HG02759 (cell line): Measurements from ENCODE around the gene TRAPPC2L.

Experiments used
- ATAC-seq: cut with Tn5 transposase; IDR thresholded peaks from one replicate; pipeline ENCODE4 v1.9.1; 2021; ENCODE audit warnings: mild to moderate bottlenecking, moderate library complexity; ENCODE audit not compliant: unreplicated experiment

Gene TRAPPC2L

GRCh38 chr16:88874938-88875599, 18.1 kb downstream of the TRAPPC2L start:
- no peak for ATAC-seq

GRCh38 chr16:88875703-88876234, 18.8 kb downstream of the TRAPPC2L start:
- ATAC-seq: no peak

- no peak for ATAC-seq
These were observed 20.1 kb downstream of the TRAPPC2L start for GRCh38 chr16:88876942-88877526.

- ATAC-seq: no peak
These were observed 20.8 kb downstream of the TRAPPC2L start for GRCh38 chr16:88877564-88878289.

- ATAC-seq: no peak
These were observed 21.4 kb downstream of the TRAPPC2L start for GRCh38 chr16:88878356-88878755.

GRCh38 chr16:88878967-88879787, 22.2 kb downstream of the TRAPPC2L start:
- no peak for ATAC-seq

- ATAC-seq: no peak
These were observed 22.8 kb downstream of the TRAPPC2L start for GRCh38 chr16:88879788-88880055.

- no peak for ATAC-seq
These were observed 23.5 kb downstream of the TRAPPC2L start for GRCh38 chr16:88880226-88881006.

- no peak for ATAC-seq
These were observed 24.2 kb downstream of the TRAPPC2L start for GRCh38 chr16:88881007-88881615.

- ATAC-seq: no peak
These were observed 24.9 kb downstream of the TRAPPC2L start for GRCh38 chr16:88881675-88882357.

GRCh38 chr16:88882358-88883030, 25.6 kb downstream of the TRAPPC2L start:
- no peak for ATAC-seq

- no peak for ATAC-seq
These were observed 26.4 kb downstream of the TRAPPC2L start for GRCh38 chr16:88883117-88883895.

GRCh38 chr16:88883946-88884345, 27.0 kb downstream of the TRAPPC2L start:
- no peak for ATAC-seq

- no peak for ATAC-seq
These were observed 27.8 kb downstream of the TRAPPC2L start for GRCh38 chr16:88884569-88885271.

GRCh38 chr16:88885693-88886280, 28.9 kb downstream of the TRAPPC2L start:
- ATAC-seq: no peak

- no peak for ATAC-seq
These were observed 29.5 kb downstream of the TRAPPC2L start for GRCh38 chr16:88886420-88886844.

GRCh38 chr16:88886845-88887521, 30.1 kb downstream of the TRAPPC2L start:
- no peak for ATAC-seq
